Chondrocyte (in vitro differentiated cells): ENCODE results near the gene MAP6D1. TPM values are rescaled to one million over a fixed set of nuclear protein-coding genes. Genes with fewer than 3 reads are reported as not detected.

Experiments
- DNase-seq: peaks from one replicate; pipeline ENCODE4 v3.0.0; 2021; ENCODE audit warnings: mixed read lengths, low spot score
- H3K27ac Mint-ChIP-seq: one replicate; pipeline ENCODE4 v1.8.0; 2021; ENCODE audit warnings: mild to moderate bottlenecking, moderate library complexity, mixed read lengths; ENCODE audit not compliant: unreplicated experiment
- H3K27me3 Mint-ChIP-seq: 2 replicates; pipeline ENCODE4 v1.8.0; 2021; ENCODE audit warnings: low read depth, mixed read lengths
- H3K36me3 Mint-ChIP-seq: 2 replicates; pipeline ENCODE4 v1.8.0; 2021; ENCODE audit warnings: low read depth, mixed read lengths
- H3K4me1 Mint-ChIP-seq: 2 replicates; pipeline ENCODE4 v1.8.0; 2021; ENCODE audit warnings: low read depth, mild to moderate bottlenecking, mixed read lengths
- H3K4me3 Mint-ChIP-seq: one replicate; pipeline ENCODE4 v1.8.0; 2021; ENCODE audit warnings: mild to moderate bottlenecking, moderate library complexity, mixed read lengths; ENCODE audit not compliant: unreplicated experiment
- H3K9me3 Mint-ChIP-seq: 2 replicates; pipeline ENCODE4 v1.8.0; 2021; ENCODE audit warnings: low read depth, mixed read lengths
- total RNA-seq: library from RNA; stranded (reverse); gene quantifications from 3 replicates; pipeline ENCODE4 v1.2.1, GENCODE V29; 2021
- TF ChIP-seq, protein P1 (sequence below): fragments of 200-600 bp; sonication (generic); IDR thresholded peaks from 2 replicates; pipeline ENCODE4 v1.5.0; 2021; ENCODE audit warnings: antibody characterized with exemption, mild to moderate bottlenecking, moderate library complexity

The MAP6D1 gene
- total RNA-seq, 1 donor from 2014 or later: 8.3 TPM

DNA sequence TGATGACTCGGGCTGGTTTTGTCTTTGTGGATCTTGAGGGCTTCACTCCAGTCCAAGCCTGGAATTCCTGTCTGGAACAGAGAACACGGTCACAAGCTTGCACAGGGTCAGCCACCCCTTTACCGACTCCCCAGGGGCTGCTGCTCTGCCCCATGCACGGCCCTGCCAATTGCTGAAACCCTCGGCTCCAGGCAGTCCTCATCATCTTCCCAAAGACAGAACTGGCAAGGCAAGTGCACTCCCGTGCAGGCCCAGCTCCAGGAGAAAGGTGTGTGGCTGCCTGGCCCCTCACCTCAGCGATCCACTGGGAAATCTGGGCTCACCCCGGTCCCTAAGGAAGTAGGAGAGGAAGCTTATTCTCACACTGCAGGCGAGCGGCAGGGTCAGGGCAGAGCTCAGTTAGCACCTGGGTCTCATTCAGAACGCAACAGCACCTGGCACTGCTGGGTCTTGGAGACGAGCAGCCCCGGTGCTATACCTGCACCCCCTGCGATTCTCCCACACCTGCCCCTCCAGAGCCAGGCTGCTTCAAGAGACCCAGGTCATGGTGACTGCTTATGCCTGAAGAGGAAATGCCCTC lies 7.2 kb downstream of the MAP6D1 start:
- Mint-ChIP-seq H3K9me3 (no peaks in the 10 kb centered on the region), H3K4me1 (no peaks in the 10 kb centered on the region), H3K27me3 (no peaks in the 10 kb centered on the region), H3K4me3 (no peak overlapping the region), H3K27ac (no peak overlapping the region), H3K36me3 (peaks cover 7% of the 10 kb centered on the region)
- TF ChIP-seq, protein P1, sequence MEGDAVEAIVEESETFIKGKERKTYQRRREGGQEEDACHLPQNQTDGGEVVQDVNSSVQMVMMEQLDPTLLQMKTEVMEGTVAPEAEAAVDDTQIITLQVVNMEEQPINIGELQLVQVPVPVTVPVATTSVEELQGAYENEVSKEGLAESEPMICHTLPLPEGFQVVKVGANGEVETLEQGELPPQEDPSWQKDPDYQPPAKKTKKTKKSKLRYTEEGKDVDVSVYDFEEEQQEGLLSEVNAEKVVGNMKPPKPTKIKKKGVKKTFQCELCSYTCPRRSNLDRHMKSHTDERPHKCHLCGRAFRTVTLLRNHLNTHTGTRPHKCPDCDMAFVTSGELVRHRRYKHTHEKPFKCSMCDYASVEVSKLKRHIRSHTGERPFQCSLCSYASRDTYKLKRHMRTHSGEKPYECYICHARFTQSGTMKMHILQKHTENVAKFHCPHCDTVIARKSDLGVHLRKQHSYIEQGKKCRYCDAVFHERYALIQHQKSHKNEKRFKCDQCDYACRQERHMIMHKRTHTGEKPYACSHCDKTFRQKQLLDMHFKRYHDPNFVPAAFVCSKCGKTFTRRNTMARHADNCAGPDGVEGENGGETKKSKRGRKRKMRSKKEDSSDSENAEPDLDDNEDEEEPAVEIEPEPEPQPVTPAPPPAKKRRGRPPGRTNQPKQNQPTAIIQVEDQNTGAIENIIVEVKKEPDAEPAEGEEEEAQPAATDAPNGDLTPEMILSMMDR: no peak
- peak; percentile 41 for DNase-seq

DNA sequence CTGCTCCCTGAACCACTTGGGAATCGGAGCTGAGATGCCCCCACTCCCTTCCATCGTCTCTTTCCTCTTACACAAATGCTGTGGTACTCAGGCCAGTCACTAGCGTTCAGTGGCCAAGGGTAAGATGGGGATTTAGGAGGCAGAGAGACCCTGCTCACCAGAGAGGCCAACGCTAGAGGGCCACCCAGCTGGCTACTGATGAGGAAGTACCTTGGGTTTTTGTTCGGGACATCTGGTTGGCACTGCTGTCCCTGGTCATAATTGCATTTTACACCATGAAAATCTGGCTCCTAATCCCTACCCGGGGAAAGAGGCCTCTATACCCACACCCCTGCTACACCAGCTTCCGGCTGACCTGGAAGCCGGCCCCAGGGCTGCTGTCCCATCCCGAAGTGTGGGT lies 7.7 kb downstream of the MAP6D1 start:
- Mint-ChIP-seq H3K4me3 (no peak overlapping the region), H3K27ac (no peak overlapping the region), H3K36me3 (peaks cover 7% of the 10 kb centered on the region), H3K27me3 (no peaks in the 10 kb centered on the region), H3K9me3 (no peaks in the 10 kb centered on the region), H3K4me1 (peaks cover 3% of the 10 kb centered on the region)
- no peak for DNase-seq
- TF ChIP-seq, protein P1: no peak

DNA sequence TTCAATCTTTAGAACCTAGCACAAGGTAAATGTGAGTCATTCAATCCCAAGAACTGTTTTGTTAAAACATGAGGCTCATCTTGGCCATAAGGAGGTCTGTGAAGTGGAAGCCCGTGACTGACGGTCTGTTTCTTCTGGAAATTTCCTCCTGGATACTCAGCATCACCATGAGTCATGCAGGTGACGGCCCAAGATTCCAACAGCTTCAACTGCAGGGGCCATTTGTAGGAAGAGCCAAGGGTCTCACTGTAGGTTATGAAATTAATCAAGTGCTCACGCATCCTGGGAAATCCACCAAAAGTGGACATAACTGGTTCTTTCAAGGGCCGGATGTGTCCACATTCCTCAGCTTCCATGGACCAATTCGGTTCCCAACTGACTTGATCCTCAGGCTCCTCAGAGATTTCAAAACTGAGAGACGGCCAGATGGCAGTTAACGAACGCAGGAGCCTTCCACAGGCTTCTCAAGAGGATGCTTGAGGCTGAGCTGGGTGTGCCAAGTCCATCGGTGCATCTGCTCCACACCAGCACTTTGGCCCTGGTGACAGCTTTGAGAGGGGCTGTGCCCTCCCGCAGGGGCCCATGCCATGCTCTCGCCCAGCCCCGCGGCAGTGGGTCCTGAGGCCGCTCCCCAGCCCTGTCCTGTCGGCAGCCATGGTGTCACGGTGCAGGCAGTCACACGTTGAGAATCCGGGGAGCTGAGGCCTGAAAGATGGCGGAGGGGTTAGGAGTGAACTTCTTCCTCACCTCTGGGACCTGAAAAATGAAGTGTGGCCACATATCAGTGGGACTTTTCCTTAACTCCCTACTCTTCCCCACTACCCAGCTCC lies 8.5 kb downstream of the MAP6D1 start:
- TF ChIP-seq, protein P1: no peak
- peaks cover 4% of the 10 kb centered on the region for H3K4me1 Mint-ChIP-seq
- no peaks in the 10 kb centered on the region for H3K9me3 Mint-ChIP-seq
- no peak overlapping the region for H3K27ac Mint-ChIP-seq
- H3K27me3 Mint-ChIP-seq: no peaks in the 10 kb centered on the region
- H3K4me3 Mint-ChIP-seq: no peak overlapping the region
- H3K36me3 Mint-ChIP-seq: peaks cover 7% of the 10 kb centered on the region
- DNase-seq: no peak

DNA sequence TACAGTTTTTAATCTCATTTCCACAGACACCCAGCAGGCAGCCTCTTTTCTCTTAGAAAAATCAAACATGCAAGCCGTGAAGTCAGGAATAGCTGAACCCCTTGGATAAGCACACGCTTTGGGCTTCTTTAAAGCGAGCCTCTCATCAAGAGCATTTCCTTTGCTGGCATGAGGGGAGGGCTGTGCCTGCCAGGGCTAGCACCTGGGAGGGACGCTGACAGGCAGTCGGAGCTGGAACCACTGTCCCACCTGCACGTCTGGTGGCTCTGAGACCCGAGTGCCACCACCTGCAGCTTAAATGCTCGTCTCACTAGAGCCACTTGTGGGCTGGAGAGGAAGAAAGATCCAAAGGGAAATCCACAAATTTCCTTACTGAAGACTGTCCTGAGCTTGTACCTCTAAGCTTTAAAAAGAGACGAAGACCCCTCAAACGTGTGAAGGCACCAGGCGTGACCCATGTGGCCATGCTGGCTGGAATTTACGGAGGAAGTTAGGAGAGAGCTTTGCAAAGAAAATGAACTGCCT lies 9.4 kb downstream of the MAP6D1 start:
- TF ChIP-seq, protein P1: no peak
- Mint-ChIP-seq H3K27ac (no peak overlapping the region), H3K4me1 (peaks cover 4% of the 10 kb centered on the region), H3K27me3 (no peaks in the 10 kb centered on the region), H3K9me3 (no peaks in the 10 kb centered on the region), H3K36me3 (peaks cover 13% of the 10 kb centered on the region), H3K4me3 (no peak overlapping the region)
- DNase-seq: no peak

DNA sequence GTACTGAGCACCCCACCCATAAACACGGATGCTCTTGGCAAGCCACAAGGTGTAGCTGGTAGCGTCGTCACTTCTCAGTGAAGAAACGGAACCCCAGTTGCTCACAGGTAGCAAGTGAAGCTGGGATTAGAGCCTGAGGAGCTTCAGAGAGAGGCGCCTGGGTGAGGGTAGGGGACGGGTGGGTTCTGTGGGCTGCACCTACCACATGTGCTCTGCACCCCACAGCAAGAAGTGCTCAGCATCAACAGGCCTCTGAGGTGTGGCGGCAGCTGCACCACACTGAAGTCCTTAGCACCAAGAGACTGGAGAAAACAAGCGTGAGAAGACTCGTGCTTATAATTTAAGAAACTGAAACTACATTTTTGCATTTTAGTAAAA lies 9.8 kb downstream of the MAP6D1 start:
- Mint-ChIP-seq H3K4me1 (peaks cover 4% of the 10 kb centered on the region), H3K27me3 (no peaks in the 10 kb centered on the region), H3K27ac (no peak overlapping the region), H3K4me3 (no peak overlapping the region), H3K9me3 (no peaks in the 10 kb centered on the region), H3K36me3 (peaks cover 14% of the 10 kb centered on the region)
- DNase-seq: no peak
- TF ChIP-seq, protein P1: no peak
